ENCODE data around the gene TMEM9. TPM values are rescaled to one million over a fixed set of nuclear protein-coding genes. Genes with fewer than 3 reads are reported as not detected.

The TMEM9 gene
- total RNA-seq, 3 donors from 2014 or later (not counting 1 experiment from before 2014, with no cell fraction given): 16.2 to 18.1 (median 16.9) TPM

GRCh38 chr1:201192261-201192788 lies 38.1 kb upstream of the TMEM9 start:
- WGBS (ENCODE audit: insufficient coverage): 86% methylated on average over 3 of the region's 3 CpGs
- Histone ChIP-seq H3K36me3 (ENCODE audit: control insufficient read depth, insufficient read depth, low read length) (no peaks in the 10 kb centered on the region), H3K4me1 (ENCODE audit: control insufficient read depth, insufficient read depth, low read length) (no peaks in the 10 kb centered on the region), H3K27ac (ENCODE audit: low read length) (no peak overlapping the region), H3K4me3 (ENCODE audit: low read length) (no peak overlapping the region), H3K9me3 (ENCODE audit: control insufficient read depth, insufficient read depth, low read length) (no peaks in the 10 kb centered on the region), H3K27me3 (ENCODE audit: control insufficient read depth, insufficient read depth, low read length) (no peaks in the 10 kb centered on the region)
- Mint-ChIP-seq H3K4me3 (no peak overlapping the region), H3K27ac (no peak overlapping the region), H3K27me3 (ENCODE audit: low read depth in 2 of 2) (peaks cover 7 to 13% of the 10 kb centered on the region in 2 donors), H3K36me3 (no peaks in the 10 kb centered on the region), H3K9me3 (no peaks in the 10 kb centered on the region), H3K4me1 (no peaks in the 10 kb centered on the region)
- no peak for ATAC-seq
- no peak for DNase-seq
- intact Hi-C loops (cut with micrococcal nuclease): no loop called here
- TF ChIP-seq, protein P1, sequence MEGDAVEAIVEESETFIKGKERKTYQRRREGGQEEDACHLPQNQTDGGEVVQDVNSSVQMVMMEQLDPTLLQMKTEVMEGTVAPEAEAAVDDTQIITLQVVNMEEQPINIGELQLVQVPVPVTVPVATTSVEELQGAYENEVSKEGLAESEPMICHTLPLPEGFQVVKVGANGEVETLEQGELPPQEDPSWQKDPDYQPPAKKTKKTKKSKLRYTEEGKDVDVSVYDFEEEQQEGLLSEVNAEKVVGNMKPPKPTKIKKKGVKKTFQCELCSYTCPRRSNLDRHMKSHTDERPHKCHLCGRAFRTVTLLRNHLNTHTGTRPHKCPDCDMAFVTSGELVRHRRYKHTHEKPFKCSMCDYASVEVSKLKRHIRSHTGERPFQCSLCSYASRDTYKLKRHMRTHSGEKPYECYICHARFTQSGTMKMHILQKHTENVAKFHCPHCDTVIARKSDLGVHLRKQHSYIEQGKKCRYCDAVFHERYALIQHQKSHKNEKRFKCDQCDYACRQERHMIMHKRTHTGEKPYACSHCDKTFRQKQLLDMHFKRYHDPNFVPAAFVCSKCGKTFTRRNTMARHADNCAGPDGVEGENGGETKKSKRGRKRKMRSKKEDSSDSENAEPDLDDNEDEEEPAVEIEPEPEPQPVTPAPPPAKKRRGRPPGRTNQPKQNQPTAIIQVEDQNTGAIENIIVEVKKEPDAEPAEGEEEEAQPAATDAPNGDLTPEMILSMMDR (IDR thresholded peaks at IDR 0.05): no peak

DNA sequence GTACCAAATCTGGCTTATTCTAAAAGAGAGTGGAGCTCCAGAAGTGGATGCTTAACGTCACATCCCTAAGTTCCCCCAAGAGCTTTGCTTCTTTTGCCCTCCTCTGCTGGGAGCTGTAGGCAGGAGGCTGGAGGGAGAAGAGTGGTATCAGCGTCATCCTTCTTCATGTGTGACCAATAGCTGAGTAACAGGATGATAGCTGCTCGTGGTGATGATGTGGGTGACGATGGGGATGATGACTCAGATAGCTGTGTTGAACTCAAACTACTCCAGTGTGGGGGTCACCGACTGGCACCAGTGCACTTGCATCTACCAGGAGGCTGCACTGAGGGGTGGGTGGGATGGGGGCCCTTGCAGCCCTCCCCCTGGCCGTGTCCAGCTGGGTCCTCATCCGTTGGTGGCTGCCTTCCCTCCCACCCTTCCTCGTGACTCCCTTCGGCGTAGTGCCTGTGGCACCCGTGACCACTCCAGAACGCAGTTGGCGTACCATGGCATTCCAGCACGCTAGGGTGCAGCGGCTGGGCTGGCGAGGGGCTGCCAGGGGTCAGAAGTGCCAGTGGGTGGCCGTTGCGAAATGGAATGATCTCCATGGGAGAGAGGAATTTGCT lies 37.5 kb upstream of the TMEM9 start:
- Mint-ChIP-seq H3K9me3 (no peaks in the 10 kb centered on the region), H3K4me3 (no peak overlapping the region), H3K27me3 (ENCODE audit: low read depth in 2 of 2) (peaks cover 7 to 13% of the 10 kb centered on the region in 2 donors), H3K27ac (no peak overlapping the region), H3K36me3 (no peaks in the 10 kb centered on the region), H3K4me1 (no peaks in the 10 kb centered on the region)
- ATAC-seq (peak in 2 of 3 donors; percentile 29 to 75), DNase-seq (no peak)
- Histone ChIP-seq H3K36me3 (ENCODE audit: control insufficient read depth, insufficient read depth, low read length) (no peaks in the 10 kb centered on the region), H3K4me1 (ENCODE audit: control insufficient read depth, insufficient read depth, low read length) (no peaks in the 10 kb centered on the region), H3K27ac (ENCODE audit: low read length) (no peak overlapping the region), H3K27me3 (ENCODE audit: control insufficient read depth, insufficient read depth, low read length) (no peaks in the 10 kb centered on the region), H3K9me3 (ENCODE audit: control insufficient read depth, insufficient read depth, low read length) (no peaks in the 10 kb centered on the region), H3K4me3 (ENCODE audit: low read length) (no peak overlapping the region)
- intact Hi-C loops (cut with micrococcal nuclease): no loop called here
- TF ChIP-seq, protein P1 (IDR thresholded peaks at IDR 0.05): no peak
- 71% methylated on average over 18 of the region's 18 CpGs for WGBS (ENCODE audit: insufficient coverage)

GRCh38 chr1:201190624-201191051 lies 36.4 kb upstream of the TMEM9 start, which contains the start of gene IGFN1:
IGFN1 (plus strand) TSS chr1:201190824; CDS start chr1:201193294, 2,470 bp downstream.
- intact Hi-C loops (cut with micrococcal nuclease): no loop called here
- H3K27ac ChIP-seq (ENCODE audit: low read length): no peak within 1 kb of the TSS
- WGBS (ENCODE audit: insufficient coverage): 67% methylated on average over 9 of the region's 9 CpGs
- no peaks in the 10 kb centered on the region for H3K4me1 ChIP-seq (ENCODE audit: control insufficient read depth, insufficient read depth, low read length)
- ATAC-seq: no peak
- TF ChIP-seq, protein P1 (IDR thresholded peaks at IDR 0.05): no peak
- Mint-ChIP-seq H3K36me3 (no peaks in the 10 kb centered on the region), H3K4me1 (no peaks in the 10 kb centered on the region), H3K9me3 (no peaks in the 10 kb centered on the region), H3K27me3 (ENCODE audit: low read depth in 2 of 2) (peaks cover 7 to 13% of the 10 kb centered on the region in 2 donors), H3K27ac (no peak within 1 kb of the TSS), H3K4me3 (no peak within 1 kb of the TSS)
- no peaks in the 10 kb centered on the region for H3K9me3 ChIP-seq (ENCODE audit: control insufficient read depth, insufficient read depth, low read length)
- no peak within 1 kb of the TSS for H3K4me3 ChIP-seq (ENCODE audit: low read length)
- no peak for DNase-seq
- no peaks in the 10 kb centered on the region for H3K27me3 ChIP-seq (ENCODE audit: control insufficient read depth, insufficient read depth, low read length)
- H3K36me3 ChIP-seq (ENCODE audit: control insufficient read depth, insufficient read depth, low read length): no peaks in the 10 kb centered on the region

Measured in natural killer cell (primary cell).